ENCODE data around the gene KRTAP9-9. TPM values are rescaled to one million over a fixed set of nuclear protein-coding genes. Genes with fewer than 3 reads are reported as not detected.

KRTAP9-9 gene
- total RNA-seq, 1 experiment from 2014 or later: not detected

DNA sequence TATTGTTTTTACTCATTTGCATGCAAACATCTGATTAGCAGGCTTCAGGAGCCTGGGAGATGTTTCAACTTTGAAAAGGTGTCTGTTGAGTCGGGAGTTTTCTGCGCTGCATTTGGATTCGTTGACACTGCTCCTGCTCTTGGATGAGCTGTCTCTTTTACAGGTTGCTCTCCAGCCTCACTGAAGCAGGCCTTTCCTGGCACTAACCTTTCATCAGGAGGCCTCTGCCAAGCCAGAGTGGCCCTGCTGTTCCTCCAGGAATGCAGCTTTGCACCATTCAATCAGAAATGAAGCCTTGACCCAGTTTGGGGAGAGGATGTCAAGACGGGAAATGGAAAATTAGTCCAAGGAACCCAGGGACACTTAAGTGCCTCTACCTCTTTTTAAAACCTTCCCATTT, 47.8 kb downstream of the KRTAP9-9 start:
- no peak overlapping the region for H3K9ac ChIP-seq (ENCODE audit: extremely low read depth, insufficient read length, low read length)
- no peak overlapping the region for H3K4ac ChIP-seq (ENCODE audit: low read depth, low read length)
- H3K14ac ChIP-seq (ENCODE audit: insufficient read depth, low read length): no peak overlapping the region; the same call in 1 of the 2 replicates
- H3K79me2 ChIP-seq (ENCODE audit: insufficient read depth, low read length): no peaks in the 10 kb centered on the region
- H4K8ac ChIP-seq (replicated peaks; ENCODE audit: insufficient read length, low read depth, low read length): no peak overlapping the region
- no peaks in the 10 kb centered on the region for H3K79me1 ChIP-seq (ENCODE audit: insufficient read depth, low read depth, low read length, poor library complexity, severe bottlenecking)
- no peak overlapping the region for H2BK12ac ChIP-seq (ENCODE audit: insufficient read length, low read depth, low read length)
- peaks cover 7% of the 10 kb centered on the region for H3K27me3 Mint-ChIP-seq (ENCODE audit: low read depth)
- no peak overlapping the region for H3K56ac ChIP-seq (ENCODE audit: insufficient read length, low read depth, low read length)
- no peak overlapping the region for H3T11ph ChIP-seq (ENCODE audit: low read length)
- no peak overlapping the region for H2BK5ac ChIP-seq (ENCODE audit: insufficient read length, low read length)
- no peak overlapping the region for H3K23ac ChIP-seq (ENCODE audit: insufficient read length, low read depth, low read length)
- no peaks in the 10 kb centered on the region for H3K9me3 ChIP-seq (ENCODE audit: control insufficient read depth, low read depth, low read length)
- no peak overlapping the region for H2BK15ac ChIP-seq (ENCODE audit: low read depth, low read length)
- H2AK5ac ChIP-seq (ENCODE audit: insufficient read length, low read length): no peak overlapping the region
- H3K36me3 Mint-ChIP-seq (ENCODE audit: insufficient read depth in 1 of 3, low read depth in 3 of 3): no peaks in the 10 kb centered on the region
- no peak overlapping the region for H3K4me2 ChIP-seq (ENCODE audit: insufficient read depth, insufficient read length, low read length)
- H2AFZ ChIP-seq (ENCODE audit: low read length): no peak overlapping the region
- no peak for DNase-seq
- no peaks in the 10 kb centered on the region for H4K20me1 ChIP-seq (ENCODE audit: control insufficient read depth, insufficient read depth, insufficient read length)
- H3K4me1 ChIP-seq (ENCODE audit: insufficient read depth, low read length): no peaks in the 10 kb centered on the region
- H2BK20ac ChIP-seq (ENCODE audit: low read depth, low read length, poor library complexity, severe bottlenecking): no peak overlapping the region
- H3K23me2 ChIP-seq (ENCODE audit: insufficient read length, low read depth, low read length, poor library complexity, severe bottlenecking): no peaks in the 10 kb centered on the region
- H2BK120ac ChIP-seq (ENCODE audit: low read depth, low read length, poor library complexity, severe bottlenecking): no peak overlapping the region
- H4K91ac ChIP-seq (ENCODE audit: insufficient read length, low read depth, low read length): no peak overlapping the region
- TF ChIP-seq, protein P1, sequence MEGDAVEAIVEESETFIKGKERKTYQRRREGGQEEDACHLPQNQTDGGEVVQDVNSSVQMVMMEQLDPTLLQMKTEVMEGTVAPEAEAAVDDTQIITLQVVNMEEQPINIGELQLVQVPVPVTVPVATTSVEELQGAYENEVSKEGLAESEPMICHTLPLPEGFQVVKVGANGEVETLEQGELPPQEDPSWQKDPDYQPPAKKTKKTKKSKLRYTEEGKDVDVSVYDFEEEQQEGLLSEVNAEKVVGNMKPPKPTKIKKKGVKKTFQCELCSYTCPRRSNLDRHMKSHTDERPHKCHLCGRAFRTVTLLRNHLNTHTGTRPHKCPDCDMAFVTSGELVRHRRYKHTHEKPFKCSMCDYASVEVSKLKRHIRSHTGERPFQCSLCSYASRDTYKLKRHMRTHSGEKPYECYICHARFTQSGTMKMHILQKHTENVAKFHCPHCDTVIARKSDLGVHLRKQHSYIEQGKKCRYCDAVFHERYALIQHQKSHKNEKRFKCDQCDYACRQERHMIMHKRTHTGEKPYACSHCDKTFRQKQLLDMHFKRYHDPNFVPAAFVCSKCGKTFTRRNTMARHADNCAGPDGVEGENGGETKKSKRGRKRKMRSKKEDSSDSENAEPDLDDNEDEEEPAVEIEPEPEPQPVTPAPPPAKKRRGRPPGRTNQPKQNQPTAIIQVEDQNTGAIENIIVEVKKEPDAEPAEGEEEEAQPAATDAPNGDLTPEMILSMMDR (conservative IDR thresholded peaks at IDR 0.05): no peak
- H3K27ac Mint-ChIP-seq: no peak overlapping the region
- H3K27me3 ChIP-seq (ENCODE audit: insufficient read depth, low read length): no peaks in the 10 kb centered on the region
- no CpG with 5 or more reads among the region's 4 CpGs for WGBS (ENCODE audit: extremely low coverage, insufficient read length, low lambda C conversion rate)
- peaks cover 0 to 7% of the 10 kb centered on the region in 2 experiments; a peak in 1 of 4 replicates for H3K4me1 Mint-ChIP-seq
- no peak overlapping the region for H3K4me3 Mint-ChIP-seq
- H4K5ac ChIP-seq (ENCODE audit: insufficient read length, low read depth, low read length): no peak overlapping the region
- H3K18ac ChIP-seq (ENCODE audit: insufficient read length, low read depth, low read length): no peak overlapping the region
- no peak overlapping the region for H3K27ac ChIP-seq (ENCODE audit: insufficient read length, low read depth, low read length)
- peaks cover 0 to 2% of the 10 kb centered on the region in 2 experiments; a peak in 1 of 5 replicates for H3K9me3 Mint-ChIP-seq
